HepG2 (cell line): ENCODE measurements around the gene VWC2L. TPM values are rescaled to one million over a fixed set of nuclear protein-coding genes. Genes with fewer than 3 reads are reported as not detected.

ENCODE experiments used
- ATAC-seq: fragments of 200-7000 bp; cut with Tn5 transposase; 3 replicates; pipeline ENCODE4 v1.9.1; 2020; ENCODE audit warnings: mild to moderate bottlenecking, moderate library complexity
- BruUV-seq: library from RNA; stranded (reverse); fragments of 400-500 nt; replicated peaks from 2 replicates; lab custom pipeline; 2021; lab: Mats Ljungman, UMichigan
- CTCF ChIA-PET: fragments of 300-600 bp; formaldehyde crosslinking; extraction: SDS; loops from one replicate; lab custom pipeline; 2021; ENCODE audit warnings: low total read pairs, inconsistent platforms, low intra/inter-chr PET ratio; lab: Yijun Ruan, JAX
- POLR2A ChIA-PET: fragments of 350-600 bp; sonication (Branson Sonifier 250); formaldehyde crosslinking; loops from one replicate; lab custom pipeline; 2020; ENCODE audit warnings: antibody characterized with exemption, inconsistent platforms; lab: Yijun Ruan, JAX
- DNase-seq: peaks from one replicate; pipeline ENCODE4 v3.0.0-alpha.2; 2015; ENCODE audit warnings: low spot score
- FAIRE-seq: peaks from 3 replicates; lab custom pipeline; 2011; peaks lifted over from hg19 to GRCh38; lab: Jason Lieb, UNC
- H2AFZ ChIP-seq: one replicate; pipeline ENCODE4 v1.6.1; 2011; ENCODE audit warnings: low read length, inconsistent platforms
- H3K27ac ChIP-seq: fragments of 300-600 bp; 3 replicates; pipeline ENCODE4 v1.8.0; 2011; ENCODE audit warnings: mixed run types, mild to moderate bottlenecking, mixed read lengths, low read length, inconsistent platforms; ENCODE audit not compliant: insufficient read depth; ENCODE audit errors: extremely low read length
- H3K27me3 ChIP-seq, 2 experiments: fragments of 200-600 bp in 1 of 2; 2 replicates in 1 of 2; 3 replicates in 1 of 2; pipeline versions ENCODE4 v1.6.0 to v1.8.0; 2011; ENCODE audit warnings: low read length in 2 of 2, mild to moderate bottlenecking in 2 of 2, moderate library complexity in 2 of 2, inconsistent platforms in 1 of 2; ENCODE audit not compliant: insufficient read depth in 2 of 2, control insufficient read depth in 1 of 2
- H3K36me3 ChIP-seq, 2 experiments: fragments of 200-600 bp in 1 of 2; replicated peaks in 1 of 2; 2 replicates in 1 of 2; 3 replicates in 1 of 2; pipeline versions ENCODE4 v1.5.1 to v1.8.0; 2011; ENCODE audit warnings: low read length in 2 of 2, inconsistent platforms in 1 of 2; ENCODE audit not compliant: insufficient read depth in 2 of 2, control insufficient read depth in 1 of 2
- H3K4me1 ChIP-seq: 2 replicates; pipeline ENCODE4 v1.5.1; 2012; ENCODE audit warnings: low read length, inconsistent platforms; ENCODE audit not compliant: insufficient read depth
- H3K4me2 ChIP-seq: 2 replicates; pipeline ENCODE4 v1.6.0; 2011; ENCODE audit warnings: low read depth, low read length, inconsistent platforms
- H3K4me3 ChIP-seq, 3 experiments: fragments of 200-600 bp in 1 of 3; sonication (generic), shearing (Covaris generic) in 1 of 3; replicated peaks in 1 of 3; 2 replicates each; pipeline ENCODE4 v1.5.1; 2011 to 2016; ENCODE audit warnings: low read length in 3 of 3, inconsistent platforms in 2 of 3, low read depth in 2 of 3, mild to moderate bottlenecking in 2 of 3, control low read depth in 1 of 3, mixed read lengths in 1 of 3; ENCODE audit not compliant: insufficient read depth in 1 of 3
- H3K79me2 ChIP-seq: one replicate; pipeline ENCODE4 v1.6.1; 2011; ENCODE audit warnings: low read length, inconsistent platforms; ENCODE audit not compliant: insufficient read depth
- H3K9ac ChIP-seq: 2 replicates; pipeline ENCODE4 v1.6.0; 2011; ENCODE audit warnings: mild to moderate bottlenecking, low read depth, low read length, inconsistent platforms; ENCODE audit not compliant: insufficient read depth
- H3K9me3 ChIP-seq: 2 replicates; pipeline ENCODE4 v1.5.1; 2012; ENCODE audit warnings: mild to moderate bottlenecking, low read length
- H4K20me1 ChIP-seq: 2 replicates; pipeline ENCODE4 v1.6.0; 2011; ENCODE audit warnings: inconsistent platforms, mild to moderate bottlenecking, low read length, moderate library complexity; ENCODE audit not compliant: insufficient read depth
- ARID2 ChIP-seq: sonication (generic); formaldehyde crosslinking; IDR thresholded peaks from 2 replicates; pipeline ENCODE4 v1.8.1; 2022; ENCODE audit warnings: mild to moderate bottlenecking, missing genetic modification reagents, borderline replicate concordance
- FOXK2 ChIP-seq: fragments of 450-650 bp; IDR thresholded peaks from 2 replicates; pipeline ENCODE4 v1.6.1; 2016
- HNRNPUL1 ChIP-seq: fragments of 200-400 bp; formaldehyde crosslinking; IDR thresholded peaks from 2 replicates; pipeline ENCODE4 v1.6.1; 2017; ENCODE audit warnings: low read depth, mild to moderate bottlenecking, low read length, moderate library complexity
- HOXA9 ChIP-seq: sonication (generic); formaldehyde crosslinking; IDR thresholded peaks from 2 replicates; pipeline ENCODE4 v1.8.1; 2022; ENCODE audit warnings: missing genetic modification reagents, mild to moderate bottlenecking, moderate library complexity, borderline replicate concordance
- IRF2 ChIP-seq: IDR thresholded peaks from 2 replicates; pipeline ENCODE4 v1.6.1; 2018; ENCODE audit warnings: missing genetic modification reagents, missing compliant biosample characterization
- KLF6 ChIP-seq: IDR thresholded peaks from 2 replicates; pipeline ENCODE4 v1.8.0; 2016; ENCODE audit warnings: missing biosample characterization, missing genetic modification reagents
- MZF1 ChIP-seq: sonication (generic); formaldehyde crosslinking; IDR thresholded peaks from 2 replicates; pipeline ENCODE4 v1.8.1; 2023; ENCODE audit warnings: mild to moderate bottlenecking, missing genetic modification reagents, borderline replicate concordance
- NR3C1 ChIP-seq: sonication (generic); formaldehyde crosslinking; IDR thresholded peaks from 2 replicates; pipeline ENCODE4 v1.4.0; 2020; ENCODE audit warnings: missing genetic modification reagents
- SMAD1 ChIP-seq: sonication (generic); formaldehyde crosslinking; IDR thresholded peaks from 2 replicates; pipeline ENCODE4 v1.4.0; 2020; ENCODE audit warnings: missing genetic modification reagents, low read depth, mild to moderate bottlenecking, borderline replicate concordance
- TOE1 ChIP-seq: sonication (generic); formaldehyde crosslinking; IDR thresholded peaks from 2 replicates; pipeline ENCODE4 v1.4.0; 2020; ENCODE audit warnings: mild to moderate bottlenecking, missing genetic modification reagents
- ZNF550 ChIP-seq: sonication (generic); formaldehyde crosslinking; IDR thresholded peaks from 2 replicates; pipeline ENCODE4 v1.4.0; 2020; ENCODE audit warnings: mild to moderate bottlenecking, missing genetic modification reagents, borderline replicate concordance
- ZNF557 ChIP-seq: sonication (generic); formaldehyde crosslinking; IDR thresholded peaks from 2 replicates; pipeline ENCODE4 v1.4.0; 2020; ENCODE audit warnings: missing genetic modification reagents
- WGBS: methylation state at CpG from one replicate; pipeline ENCODE4 v1.1.6; 2017; ENCODE audit warnings: low lambda C conversion rate; 5-methylcytosine and 5-hydroxymethylcytosine counted together
- in situ Hi-C: cut with HindIII; loops from 2 replicates; pipeline ENCODE4 v1.10.0; 2017; ENCODE audit warnings: low pct_unique_long_range_greater_than_20kb; ENCODE audit not compliant: extremely low pct_ligation_motif_present
- intact Hi-C: fragments of 100-400 bp; cut with micrococcal nuclease; formaldehyde crosslinking; loops from one replicate; pipeline ENCODE4 v1.10.0; 2022; ENCODE audit not compliant: unreplicated experiment
- polyA plus RNA-seq, 8 experiments: library from polyadenylated mRNA; depleted of rRNA in 3 of 8; stranded (reverse) in 7 of 8; unstranded in 1 of 8; fragments of >200 nt; fragmentation: Illumina TruSeq in 4 of 8; extraction: Trizol in 4 of 8; gene quantifications; 2 replicates each; pipeline versions ENCODE4 v1.2.1 to v1.2.3, GENCODE V29; 2011 to 2016; ENCODE audit warnings: low read depth in 4 of 8, missing spikeins in 1 of 8, mixed read lengths in 1 of 8; ENCODE audit not compliant: insufficient read depth in 1 of 8
- total RNA-seq, 5 experiments: library from RNA; depleted of rRNA; stranded (reverse); fragments of >200 nt; fragmentation: Illumina TruSeq; extraction: Trizol; gene quantifications; 2 replicates each; pipeline ENCODE4 v1.2.3, GENCODE V29; 2016; ENCODE audit warnings: low read depth in 1 of 5
- TF ChIP-seq, protein P1 (sequence below): sonication (generic); formaldehyde crosslinking; IDR thresholded peaks from 2 replicates; pipeline ENCODE4 v1.4.0; 2020; ENCODE audit warnings: missing genetic modification reagents, borderline replicate concordance
- TF ChIP-seq, protein P2 (sequence below): sonication (generic); formaldehyde crosslinking; IDR thresholded peaks from 2 replicates; pipeline ENCODE4 v1.5.0; 2020; ENCODE audit warnings: mild to moderate bottlenecking, missing genetic modification reagents
- TF ChIP-seq, protein P3 (sequence below): IDR thresholded peaks from 2 replicates; pipeline ENCODE4 v1.6.1; 2016; ENCODE audit warnings: missing compliant biosample characterization, missing genetic modification reagents, borderline replicate concordance

Gene VWC2L
- total and polyA plus RNA-seq, 2 of the 13 experiments (the other 11 are each of a cell fraction or from before 2014, with no cell fraction given) = not detected

GRCh38 chr2:214557884-214558283 lies 147.0 kb downstream of the VWC2L start:
- Histone ChIP-seq H3K9ac (no peak overlapping the region), H3K27me3 (no peaks in the 10 kb centered on the region; a peak in 1 of 5 replicates), H3K36me3 (no peaks in the 10 kb centered on the region), H3K9me3 (no peaks in the 10 kb centered on the region), H3K4me3 (no peak overlapping the region), H3K4me2 (no peak overlapping the region), H3K27ac (no peak overlapping the region), H4K20me1 (no peaks in the 10 kb centered on the region), H2AFZ (no peak overlapping the region), H3K79me2 (no peaks in the 10 kb centered on the region), H3K4me1 (no peaks in the 10 kb centered on the region)
- in situ Hi-C loops = no loop called here
- DNase-seq (no peak), FAIRE-seq (no peak), ATAC-seq (no peak)
- intact Hi-C loops = no loop called here
- POLR2A ChIA-PET = no interaction called here
- 6% methylated on average over 3 of the region's 3 CpGs for WGBS
- BruUV-seq = no TSS peak
- CTCF ChIA-PET = no interaction called here
- TF ChIP-seq ARID2 (CRISPR knock-in tag) = no peak
- TF ChIP-seq IRF2 (CRISPR knock-in tag) = no peak
- TF ChIP-seq, protein P1, sequence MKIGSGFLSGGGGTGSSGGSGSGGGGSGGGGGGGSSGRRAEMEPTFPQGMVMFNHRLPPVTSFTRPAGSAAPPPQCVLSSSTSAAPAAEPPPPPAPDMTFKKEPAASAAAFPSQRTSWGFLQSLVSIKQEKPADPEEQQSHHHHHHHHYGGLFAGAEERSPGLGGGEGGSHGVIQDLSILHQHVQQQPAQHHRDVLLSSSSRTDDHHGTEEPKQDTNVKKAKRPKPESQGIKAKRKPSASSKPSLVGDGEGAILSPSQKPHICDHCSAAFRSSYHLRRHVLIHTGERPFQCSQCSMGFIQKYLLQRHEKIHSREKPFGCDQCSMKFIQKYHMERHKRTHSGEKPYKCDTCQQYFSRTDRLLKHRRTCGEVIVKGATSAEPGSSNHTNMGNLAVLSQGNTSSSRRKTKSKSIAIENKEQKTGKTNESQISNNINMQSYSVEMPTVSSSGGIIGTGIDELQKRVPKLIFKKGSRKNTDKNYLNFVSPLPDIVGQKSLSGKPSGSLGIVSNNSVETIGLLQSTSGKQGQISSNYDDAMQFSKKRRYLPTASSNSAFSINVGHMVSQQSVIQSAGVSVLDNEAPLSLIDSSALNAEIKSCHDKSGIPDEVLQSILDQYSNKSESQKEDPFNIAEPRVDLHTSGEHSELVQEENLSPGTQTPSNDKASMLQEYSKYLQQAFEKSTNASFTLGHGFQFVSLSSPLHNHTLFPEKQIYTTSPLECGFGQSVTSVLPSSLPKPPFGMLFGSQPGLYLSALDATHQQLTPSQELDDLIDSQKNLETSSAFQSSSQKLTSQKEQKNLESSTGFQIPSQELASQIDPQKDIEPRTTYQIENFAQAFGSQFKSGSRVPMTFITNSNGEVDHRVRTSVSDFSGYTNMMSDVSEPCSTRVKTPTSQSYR = no peak
- TF ChIP-seq FOXK2 = no peak
- TF ChIP-seq TOE1 = no peak
- no peak for TF ChIP-seq ZNF557
- TF ChIP-seq SMAD1 (CRISPR knock-in tag) = no peak
- TF ChIP-seq, protein P2, sequence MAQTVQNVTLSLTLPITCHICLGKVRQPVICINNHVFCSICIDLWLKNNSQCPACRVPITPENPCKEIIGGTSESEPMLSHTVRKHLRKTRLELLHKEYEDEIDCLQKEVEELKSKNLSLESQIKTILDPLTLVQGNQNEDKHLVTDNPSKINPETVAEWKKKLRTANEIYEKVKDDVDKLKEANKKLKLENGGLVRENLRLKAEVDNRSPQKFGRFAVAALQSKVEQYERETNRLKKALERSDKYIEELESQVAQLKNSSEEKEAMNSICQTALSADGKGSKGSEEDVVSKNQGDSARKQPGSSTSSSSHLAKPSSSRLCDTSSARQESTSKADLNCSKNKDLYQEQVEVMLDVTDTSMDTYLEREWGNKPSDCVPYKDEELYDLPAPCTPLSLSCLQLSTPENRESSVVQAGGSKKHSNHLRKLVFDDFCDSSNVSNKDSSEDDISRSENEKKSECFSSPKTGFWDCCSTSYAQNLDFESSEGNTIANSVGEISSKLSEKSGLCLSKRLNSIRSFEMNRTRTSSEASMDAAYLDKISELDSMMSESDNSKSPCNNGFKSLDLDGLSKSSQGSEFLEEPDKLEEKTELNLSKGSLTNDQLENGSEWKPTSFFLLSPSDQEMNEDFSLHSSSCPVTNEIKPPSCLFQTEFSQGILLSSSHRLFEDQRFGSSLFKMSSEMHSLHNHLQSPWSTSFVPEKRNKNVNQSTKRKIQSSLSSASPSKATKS (CRISPR knock-in tag) = no peak
- TF ChIP-seq NR3C1 (CRISPR knock-in tag) = no peak
- no peak for TF ChIP-seq ZNF550 (CRISPR knock-in tag)
- TF ChIP-seq KLF6 (CRISPR knock-in tag) = no peak
- TF ChIP-seq HOXA9 = no peak
- TF ChIP-seq HNRNPUL1 = no peak
- no peak for TF ChIP-seq MZF1 (CRISPR knock-in tag)
- TF ChIP-seq, protein P3, sequence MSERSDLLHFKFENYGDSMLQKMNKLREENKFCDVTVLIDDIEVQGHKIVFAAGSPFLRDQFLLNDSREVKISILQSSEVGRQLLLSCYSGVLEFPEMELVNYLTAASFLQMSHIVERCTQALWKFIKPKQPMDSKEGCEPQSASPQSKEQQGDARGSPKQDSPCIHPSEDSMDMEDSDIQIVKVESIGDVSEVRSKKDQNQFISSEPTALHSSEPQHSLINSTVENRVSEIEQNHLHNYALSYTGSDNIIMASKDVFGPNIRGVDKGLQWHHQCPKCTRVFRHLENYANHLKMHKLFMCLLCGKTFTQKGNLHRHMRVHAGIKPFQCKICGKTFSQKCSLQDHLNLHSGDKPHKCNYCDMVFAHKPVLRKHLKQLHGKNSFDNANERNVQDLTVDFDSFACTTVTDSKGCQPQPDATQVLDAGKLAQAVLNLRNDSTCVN = no peak
